ENCODE data around the gene SYPL2.

Gene SYPL2

DNA sequence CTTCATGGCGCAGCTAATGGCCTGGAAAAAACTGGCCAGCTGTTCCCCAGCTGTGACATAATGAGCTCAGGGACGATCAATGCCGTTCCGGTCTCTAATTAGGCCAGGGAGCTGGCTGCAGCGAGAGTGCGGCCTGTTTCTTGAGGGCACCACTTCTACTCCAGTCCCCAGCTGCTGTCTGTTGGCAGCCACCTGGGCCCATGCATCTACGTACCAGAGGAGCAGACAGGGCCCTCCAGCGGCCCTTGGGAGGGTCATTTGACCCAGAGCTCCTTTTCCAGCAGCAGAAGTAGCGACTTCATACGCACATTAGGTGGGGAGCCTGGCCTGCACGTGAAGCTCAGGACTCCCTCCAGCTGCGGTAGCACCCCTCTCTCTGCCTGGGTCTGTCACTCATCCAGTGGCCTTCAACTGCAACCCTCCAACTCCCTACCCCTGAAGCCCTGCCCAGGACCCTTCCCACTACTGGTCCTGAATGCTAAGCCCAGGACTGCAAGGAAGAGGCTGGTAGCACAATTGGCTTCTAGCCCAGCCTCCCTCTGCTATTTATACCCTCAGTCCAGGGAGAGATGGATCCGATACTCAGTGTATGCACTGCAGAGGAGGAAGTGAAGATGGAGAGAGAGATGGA is 64.2 kb downstream of the SYPL2 start:
- Histone ChIP-seq H3K18ac (ENCODE audit: low read length) (no peak overlapping the region), H3K4me2 (ENCODE audit: low read length) (no peak overlapping the region), H2BK15ac (replicated peaks; ENCODE audit: low read depth) (no peak overlapping the region), H2BK120ac (ENCODE audit: low read depth, low read length) (no peak overlapping the region), H3K4me3 (ENCODE audit: low read length) (no peak overlapping the region), H3K36me3 (ENCODE audit: control insufficient read depth, insufficient read depth, low read length) (no peaks in the 10 kb centered on the region), H3K4me1 (ENCODE audit: control insufficient read depth, low read depth, low read length) (no peaks in the 10 kb centered on the region), H3K27me3 (ENCODE audit: insufficient read depth, low read length, poor library complexity) (no peaks in the 10 kb centered on the region), H2BK5ac (ENCODE audit: low read length) (no peak overlapping the region), H3K9ac (ENCODE audit: low read length) (no peak overlapping the region), H3K23ac (ENCODE audit: low read length) (no peak overlapping the region), H3K56ac (ENCODE audit: low read length) (no peak overlapping the region), H3K79me2 (ENCODE audit: control insufficient read depth, insufficient read depth, low read length) (no peaks in the 10 kb centered on the region), H3K27ac (ENCODE audit: low read depth, low read length) (no peak overlapping the region), H2AK5ac (ENCODE audit: low read length) (no peak overlapping the region), H4K8ac (ENCODE audit: low read depth, low read length) (no peak overlapping the region), H4K5ac (ENCODE audit: low read length) (no peak overlapping the region), H3K4ac (ENCODE audit: low read depth, low read length) (no peak overlapping the region), H3K79me1 (ENCODE audit: low read length) (no peaks in the 10 kb centered on the region)
- no peak for DNase-seq
- WGBS (ENCODE audit: extremely low coverage, insufficient coverage, low lambda C conversion rate) = no CpG with 5 or more reads among the region's 13 CpGs

DNA sequence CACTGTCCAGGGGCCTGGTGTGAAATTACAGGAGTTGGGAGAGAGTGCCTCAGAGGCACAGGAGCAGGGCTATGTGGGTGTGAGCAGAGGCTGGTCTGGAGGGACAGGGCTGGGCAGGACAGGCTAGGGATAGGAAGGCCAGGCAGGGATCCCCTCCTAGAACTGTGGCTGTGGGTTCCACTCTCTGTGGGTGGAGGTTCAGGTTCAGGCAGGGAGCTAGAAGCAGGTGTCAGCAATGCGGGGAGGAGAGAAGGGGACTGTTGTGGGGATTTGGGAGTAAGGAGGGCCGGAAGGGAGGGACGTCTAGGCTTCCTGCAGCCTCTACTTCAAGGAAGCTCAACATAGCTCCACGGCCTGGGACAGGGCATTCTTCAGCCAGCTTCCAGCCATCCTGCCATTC is 65.0 kb downstream of the SYPL2 start:
- H3K56ac ChIP-seq (ENCODE audit: low read length) = no peak overlapping the region
- H3K23ac ChIP-seq (ENCODE audit: low read length) = no peak overlapping the region
- no peak overlapping the region for H4K5ac ChIP-seq (ENCODE audit: low read length)
- no peak for DNase-seq
- H3K79me1 ChIP-seq (ENCODE audit: low read length) = no peaks in the 10 kb centered on the region
- no peak overlapping the region for H4K8ac ChIP-seq (ENCODE audit: low read depth, low read length)
- H3K36me3 ChIP-seq (ENCODE audit: control insufficient read depth, insufficient read depth, low read length) = no peaks in the 10 kb centered on the region
- H3K4me2 ChIP-seq (ENCODE audit: low read length) = no peak overlapping the region
- no peak overlapping the region for H3K4me3 ChIP-seq (ENCODE audit: low read length)
- H3K18ac ChIP-seq (ENCODE audit: low read length) = no peak overlapping the region
- no peak overlapping the region for H2BK120ac ChIP-seq (ENCODE audit: low read depth, low read length)
- WGBS (ENCODE audit: extremely low coverage, insufficient coverage, low lambda C conversion rate) = no CpG with 5 or more reads among the region's 4 CpGs
- no peak overlapping the region for H3K27ac ChIP-seq (ENCODE audit: low read depth, low read length)
- no peak overlapping the region for H2BK5ac ChIP-seq (ENCODE audit: low read length)
- no peaks in the 10 kb centered on the region for H3K27me3 ChIP-seq (ENCODE audit: insufficient read depth, low read length, poor library complexity)
- no peaks in the 10 kb centered on the region for H3K4me1 ChIP-seq (ENCODE audit: control insufficient read depth, low read depth, low read length)
- no peak overlapping the region for H3K4ac ChIP-seq (ENCODE audit: low read depth, low read length)
- H2AK5ac ChIP-seq (ENCODE audit: low read length) = no peak overlapping the region
- no peak overlapping the region for H2BK15ac ChIP-seq (replicated peaks; ENCODE audit: low read depth)
- H3K9ac ChIP-seq (ENCODE audit: low read length) = no peak overlapping the region
- H3K79me2 ChIP-seq (ENCODE audit: control insufficient read depth, insufficient read depth, low read length) = no peaks in the 10 kb centered on the region
